ENCODE data around the gene EPRS1. TPM values are rescaled to one million over a fixed set of nuclear protein-coding genes. Genes with fewer than 3 reads are reported as not detected.

EPRS1 gene
- total and polyA plus RNA-seq, 2 of the 13 experiments (the other 11 are each of a cell fraction or from before 2014, with no cell fraction given) = 86.1 to 124 TPM

GRCh38 chr1:220089650-220090556 lies 43.6 kb upstream of the EPRS1 start, which contains the start of gene BPNT1 (continued):
- TF ChIP-seq, protein P1, sequence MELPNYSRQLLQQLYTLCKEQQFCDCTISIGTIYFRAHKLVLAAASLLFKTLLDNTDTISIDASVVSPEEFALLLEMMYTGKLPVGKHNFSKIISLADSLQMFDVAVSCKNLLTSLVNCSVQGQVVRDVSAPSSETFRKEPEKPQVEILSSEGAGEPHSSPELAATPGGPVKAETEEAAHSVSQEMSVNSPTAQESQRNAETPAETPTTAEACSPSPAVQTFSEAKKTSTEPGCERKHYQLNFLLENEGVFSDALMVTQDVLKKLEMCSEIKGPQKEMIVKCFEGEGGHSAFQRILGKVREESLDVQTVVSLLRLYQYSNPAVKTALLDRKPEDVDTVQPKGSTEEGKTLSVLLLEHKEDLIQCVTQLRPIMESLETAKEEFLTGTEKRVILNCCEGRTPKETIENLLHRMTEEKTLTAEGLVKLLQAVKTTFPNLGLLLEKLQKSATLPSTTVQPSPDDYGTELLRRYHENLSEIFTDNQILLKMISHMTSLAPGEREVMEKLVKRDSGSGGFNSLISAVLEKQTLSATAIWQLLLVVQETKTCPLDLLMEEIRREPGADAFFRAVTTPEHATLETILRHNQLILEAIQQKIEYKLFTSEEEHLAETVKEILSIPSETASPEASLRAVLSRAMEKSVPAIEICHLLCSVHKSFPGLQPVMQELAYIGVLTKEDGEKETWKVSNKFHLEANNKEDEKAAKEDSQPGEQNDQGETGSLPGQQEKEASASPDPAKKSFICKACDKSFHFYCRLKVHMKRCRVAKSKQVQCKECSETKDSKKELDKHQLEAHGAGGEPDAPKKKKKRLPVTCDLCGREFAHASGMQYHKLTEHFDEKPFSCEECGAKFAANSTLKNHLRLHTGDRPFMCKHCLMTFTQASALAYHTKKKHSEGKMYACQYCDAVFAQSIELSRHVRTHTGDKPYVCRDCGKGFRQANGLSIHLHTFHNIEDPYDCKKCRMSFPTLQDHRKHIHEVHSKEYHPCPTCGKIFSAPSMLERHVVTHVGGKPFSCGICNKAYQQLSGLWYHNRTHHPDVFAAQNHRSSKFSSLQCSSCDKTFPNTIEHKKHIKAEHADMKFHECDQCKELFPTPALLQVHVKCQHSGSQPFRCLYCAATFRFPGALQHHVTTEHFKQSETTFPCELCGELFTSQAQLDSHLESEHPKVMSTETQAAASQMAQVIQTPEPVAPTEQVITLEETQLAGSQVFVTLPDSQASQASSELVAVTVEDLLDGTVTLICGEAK (IDR thresholded peaks at IDR 0.05) = no peak
- TF ChIP-seq, protein P1 (CRISPR knock-in tag; IDR thresholded peaks at IDR 0.05) = peak; percentile 43; the same call in 1 of the 2 replicates
- TF ChIP-seq, protein P2, sequence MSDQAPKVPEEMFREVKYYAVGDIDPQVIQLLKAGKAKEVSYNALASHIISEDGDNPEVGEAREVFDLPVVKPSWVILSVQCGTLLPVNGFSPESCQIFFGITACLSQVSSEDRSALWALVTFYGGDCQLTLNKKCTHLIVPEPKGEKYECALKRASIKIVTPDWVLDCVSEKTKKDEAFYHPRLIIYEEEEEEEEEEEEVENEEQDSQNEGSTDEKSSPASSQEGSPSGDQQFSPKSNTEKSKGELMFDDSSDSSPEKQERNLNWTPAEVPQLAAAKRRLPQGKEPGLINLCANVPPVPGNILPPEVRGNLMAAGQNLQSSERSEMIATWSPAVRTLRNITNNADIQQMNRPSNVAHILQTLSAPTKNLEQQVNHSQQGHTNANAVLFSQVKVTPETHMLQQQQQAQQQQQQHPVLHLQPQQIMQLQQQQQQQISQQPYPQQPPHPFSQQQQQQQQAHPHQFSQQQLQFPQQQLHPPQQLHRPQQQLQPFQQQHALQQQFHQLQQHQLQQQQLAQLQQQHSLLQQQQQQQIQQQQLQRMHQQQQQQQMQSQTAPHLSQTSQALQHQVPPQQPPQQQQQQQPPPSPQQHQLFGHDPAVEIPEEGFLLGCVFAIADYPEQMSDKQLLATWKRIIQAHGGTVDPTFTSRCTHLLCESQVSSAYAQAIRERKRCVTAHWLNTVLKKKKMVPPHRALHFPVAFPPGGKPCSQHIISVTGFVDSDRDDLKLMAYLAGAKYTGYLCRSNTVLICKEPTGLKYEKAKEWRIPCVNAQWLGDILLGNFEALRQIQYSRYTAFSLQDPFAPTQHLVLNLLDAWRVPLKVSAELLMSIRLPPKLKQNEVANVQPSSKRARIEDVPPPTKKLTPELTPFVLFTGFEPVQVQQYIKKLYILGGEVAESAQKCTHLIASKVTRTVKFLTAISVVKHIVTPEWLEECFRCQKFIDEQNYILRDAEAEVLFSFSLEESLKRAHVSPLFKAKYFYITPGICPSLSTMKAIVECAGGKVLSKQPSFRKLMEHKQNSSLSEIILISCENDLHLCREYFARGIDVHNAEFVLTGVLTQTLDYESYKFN (CRISPR knock-in tag; conservative IDR thresholded peaks at IDR 0.05) = 0 out of 2 replicates have a peak, but pooled peaks have one; percentile 20
- peak; percentile 68; the same call in 1 of the 2 replicates for TF ChIP-seq TBX3 (IDR thresholded peaks at IDR 0.05; ENCODE audit: borderline replicate concordance)
- no peak for TF ChIP-seq ZC3H4 (CRISPR knock-in tag; IDR thresholded peaks at IDR 0.05; ENCODE audit: borderline replicate concordance)
- TF ChIP-seq ZNF251 (CRISPR knock-in tag; IDR thresholded peaks at IDR 0.05) = no peak
- TF ChIP-seq, protein P3, sequence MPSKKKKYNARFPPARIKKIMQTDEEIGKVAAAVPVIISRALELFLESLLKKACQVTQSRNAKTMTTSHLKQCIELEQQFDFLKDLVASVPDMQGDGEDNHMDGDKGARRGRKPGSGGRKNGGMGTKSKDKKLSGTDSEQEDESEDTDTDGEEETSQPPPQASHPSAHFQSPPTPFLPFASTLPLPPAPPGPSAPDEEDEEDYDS (CRISPR knock-in tag; IDR thresholded peaks at IDR 0.05) = peak; percentile 91
- TF ChIP-seq MTA1 (CRISPR knock-in tag; IDR thresholded peaks at IDR 0.05; ENCODE audit: borderline replicate concordance) = no peak
- TF ChIP-seq KLF6 (CRISPR knock-in tag; IDR thresholded peaks at IDR 0.05) = peak; percentile 55; the same call in 1 of the 2 replicates
- TF ChIP-seq CAMTA2 (CRISPR knock-in tag; IDR thresholded peaks at IDR 0.05; ENCODE audit: borderline replicate concordance) = no peak
- TF ChIP-seq ZBTB42 (CRISPR knock-in tag; IDR thresholded peaks at IDR 0.05) = no peak
- TF ChIP-seq, protein P4, sequence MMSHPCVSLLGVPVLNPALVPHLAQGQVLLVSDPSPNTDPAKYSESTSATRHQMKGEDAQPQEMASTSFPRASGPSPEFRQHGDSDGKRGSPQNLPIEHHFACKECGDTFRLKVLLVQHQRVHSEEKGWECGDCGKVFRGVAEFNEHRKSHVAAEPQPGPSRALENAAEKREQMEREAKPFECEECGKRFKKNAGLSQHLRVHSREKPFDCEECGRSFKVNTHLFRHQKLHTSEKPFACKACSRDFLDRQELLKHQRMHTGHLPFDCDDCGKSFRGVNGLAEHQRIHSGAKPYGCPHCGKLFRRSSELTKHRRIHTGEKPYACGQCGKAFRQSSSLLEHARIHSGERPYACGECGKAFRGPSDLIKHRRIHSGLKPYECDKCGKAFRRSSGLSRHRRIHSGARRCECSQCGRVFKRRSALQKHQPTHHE (CRISPR knock-in tag; IDR thresholded peaks at IDR 0.05; ENCODE audit: borderline replicate concordance) = peak; percentile 39; the same call in 1 of the 2 replicates
